Esophagus squamous epithelium (tissue), 5 donors: ENCODE measurements around the gene PLXNB2. TPM values are rescaled to one million over a fixed set of nuclear protein-coding genes. Genes with fewer than 3 reads are reported as not detected.

Experiments used
- DNase-seq: peaks from one replicate; lab custom pipeline; 2025; lab: John Stamatoyannopoulos, UW
- H3K27ac ChIP-seq, 4 donors: fragments of 200-600 bp; sonication (generic); one replicate each; pipeline ENCODE4 v1.5.1; 2016 to 2019; ENCODE audit warnings: mild to moderate bottlenecking in 1 of 4
- H3K27me3 ChIP-seq, 4 donors: fragments of 200-600 bp; sonication (generic); 1 replicate in 3 of 4; 2 replicates in 1 of 4; pipeline versions ENCODE4 v1.5.1 to v1.6.0; 2017 to 2021; ENCODE audit warnings: antibody characterized with exemption in 1 of 4
- H3K36me3 ChIP-seq, 3 donors: fragments of 200-600 bp; sonication (generic); one replicate each; pipeline ENCODE4 v1.5.1; 2016 to 2019
- H3K4me1 ChIP-seq, 3 donors: fragments of 200-600 bp; sonication (generic); one replicate each; pipeline ENCODE4 v1.5.1; 2017 to 2019
- H3K4me3 ChIP-seq, 4 donors: fragments of 200-600 bp; sonication (generic); 1 replicate in 3 of 4; 2 replicates in 1 of 4; pipeline ENCODE4 v1.5.1; 2016 to 2019; ENCODE audit warnings: mild to moderate bottlenecking in 2 of 4, moderate library complexity in 1 of 4
- H3K9me3 ChIP-seq, 3 donors: fragments of 200-600 bp; sonication (generic); one replicate each; pipeline ENCODE4 v1.5.1; 2016 to 2019
- CTCF ChIP-seq, 6 experiments: fragments of 450-650 bp in 4 of 6; fragments of 200-600 bp in 2 of 6; sonication (generic) in 2 of 6; IDR thresholded peaks; one replicate each; pipeline ENCODE4 v1.5.1; 2016 to 2019; ENCODE audit warnings: antibody characterized with exemption in 6 of 6, mild to moderate bottlenecking in 4 of 6, moderate library complexity in 4 of 6
- POLR2A ChIP-seq, 4 donors: fragments of 450-650 bp; IDR thresholded peaks; one replicate each; pipeline ENCODE4 v1.6.1; 2017; ENCODE audit warnings: antibody characterized with exemption in 4 of 4, mild to moderate bottlenecking in 4 of 4, moderate library complexity in 3 of 4
- WGBS, 2 donors: methylation state at CpG; one replicate each; pipeline ENCODE4 v1.1.5; 2018; 5-methylcytosine and 5-hydroxymethylcytosine counted together
- intact Hi-C: fragments of 100-400 bp; cut with DNase I; formaldehyde crosslinking; loops from one replicate; pipeline ENCODE4 v1.15.0; 2022
- total RNA-seq, 4 donors: library from RNA; depleted of rRNA; stranded (reverse); fragments of >200 nt; gene quantifications; one replicate each; pipeline ENCODE4 v1.1.0, GENCODE V29; 2016
- donor health status: DM: yes; HTN: yes; CAD: no.

PLXNB2 gene
- total RNA-seq, 4 donors from 2014 or later = 80.9 to 231 (median 129) TPM

- WGBS, 2 donors = 64% methylated on average over 2 of the region's 32 CpGs; no CpG with 5 or more reads in 1 of the 2 donors
- H3K4me3 ChIP-seq = peak overlapping the region in 3 of 4 donors; percentile 66 to 80 (median 79)
- TF ChIP-seq CTCF (IDR thresholded peaks at IDR 0.05) = no peak
- TF ChIP-seq POLR2A (IDR thresholded peaks at IDR 0.05) = no peak
These were observed 57.9 kb downstream of the PLXNB2 start for GRCh38 chr22:50249341-50250248.

DNA sequence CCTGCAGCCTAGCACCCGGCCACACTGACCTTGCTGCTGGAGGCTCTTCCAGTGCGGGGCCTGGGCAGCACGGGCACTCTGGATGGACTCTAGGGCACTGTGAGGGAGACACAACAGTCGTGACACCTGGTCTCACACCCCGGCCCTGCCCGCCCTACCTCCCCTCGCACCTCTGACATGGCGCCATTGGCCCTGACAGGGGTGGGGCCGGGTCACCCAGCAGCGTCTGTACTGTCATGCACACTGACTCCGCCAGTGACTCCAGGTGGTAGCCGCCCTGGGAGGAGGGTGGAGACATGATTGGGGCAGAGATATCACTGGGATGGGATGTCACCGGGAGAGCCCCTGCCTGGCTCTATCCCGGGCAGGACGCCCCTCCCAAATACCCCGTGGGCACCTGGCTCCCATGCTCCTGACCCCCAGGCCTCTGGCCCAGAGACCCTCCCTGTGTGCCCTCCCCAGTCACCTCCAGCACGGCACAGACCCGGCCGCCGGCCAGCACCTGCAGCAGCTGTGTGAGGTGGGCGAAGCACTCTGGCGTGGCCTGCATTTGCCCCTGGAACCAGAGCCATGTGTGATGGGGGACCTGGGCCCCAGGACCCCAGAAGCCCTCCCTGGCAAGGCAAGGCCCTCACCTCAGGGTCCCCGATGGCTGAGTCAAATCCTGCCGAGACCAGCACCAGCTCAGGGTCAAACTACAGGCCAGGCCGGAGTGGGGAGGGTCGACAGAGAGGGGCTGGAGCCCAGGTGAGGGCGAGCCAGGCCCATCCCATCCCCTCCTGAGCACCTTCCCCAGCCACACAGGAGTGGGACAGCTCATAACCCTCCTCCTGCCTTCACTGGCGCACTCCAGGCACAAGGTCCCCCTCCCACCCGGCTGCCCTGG is 59.0 kb downstream of the PLXNB2 start:
- H3K4me3 ChIP-seq = no peak overlapping the region
- peaks cover 0 to 25% (median 8%) of the 10 kb centered on the region in 3 donors for H3K36me3 ChIP-seq
- intact Hi-C loops = loop anchor here (5.0 kb wide), 1 partner anchor 94 kb away; the partner anchor contains the start of gene PPP6R2
- no peak overlapping the region for H3K27ac ChIP-seq
- H3K9me3 ChIP-seq = no peaks in the 10 kb centered on the region
- TF ChIP-seq CTCF (IDR thresholded peaks at IDR 0.05) (no peak), POLR2A (IDR thresholded peaks at IDR 0.05) (no peak)
- no peak for DNase-seq
- 60 to 75% methylated on average over 1 to 11 of the region's 29 CpGs for WGBS, 2 donors
- H3K4me1 ChIP-seq = peaks cover 37 to 84% (median 40%) of the 10 kb centered on the region in 3 donors
- H3K27me3 ChIP-seq = no peaks in the 10 kb centered on the region

More at GRCh38 chr22:50249341-50250248, 57.9 kb downstream of the PLXNB2 start:
- H3K9me3 ChIP-seq = no peaks in the 10 kb centered on the region
- no peaks in the 10 kb centered on the region for H3K27me3 ChIP-seq
- H3K36me3 ChIP-seq = peaks cover 0 to 25% (median 8%) of the 10 kb centered on the region in 3 donors
- no peak for DNase-seq
- H3K4me1 ChIP-seq = peaks cover 31 to 75% (median 35%) of the 10 kb centered on the region in 3 donors
- no peak overlapping the region for H3K27ac ChIP-seq
- intact Hi-C loops = loop anchor here (5.0 kb wide), 1 partner anchor 93 kb away; the partner anchor contains the start of gene PPP6R2

GRCh38 chr22:50247748-50248147 is 59.7 kb downstream of the PLXNB2 start:
- Histone ChIP-seq H3K36me3 (peaks cover 0 to 25% (median 8%) of the 10 kb centered on the region in 3 donors), H3K9me3 (no peaks in the 10 kb centered on the region), H3K4me3 (no peak overlapping the region), H3K27me3 (no peaks in the 10 kb centered on the region), H3K27ac (peak overlapping the region in 1 of 4 donors; percentile 46), H3K4me1 (peaks cover 41 to 91% (median 47%) of the 10 kb centered on the region in 3 donors)
- TF ChIP-seq POLR2A (IDR thresholded peaks at IDR 0.05) (no peak), CTCF (IDR thresholded peaks at IDR 0.05) (no peak)
- no peak for DNase-seq
- intact Hi-C loops = loop anchor here (5.0 kb wide), 1 partner anchor 95 kb away; the partner anchor contains the start of gene PPP6R2
- WGBS, 2 donors = 29 to 53% methylated on average over 7 to 14 of the region's 16 CpGs

- Histone ChIP-seq H3K27ac (peak overlapping the region; percentile 22 to 98 (median 92)), H3K9me3 (no peaks in the 10 kb centered on the region), H3K27me3 (no peaks in the 10 kb centered on the region), H3K4me1 (peaks cover 41 to 93% (median 56%) of the 10 kb centered on the region in 3 donors), H3K4me3 (no peak overlapping the region), H3K36me3 (peaks cover 0 to 25% (median 8%) of the 10 kb centered on the region in 3 donors)
- intact Hi-C loops = loop anchor here (5.0 kb wide), 1 partner anchor 96 kb away; the partner anchor contains the start of gene PPP6R2
- TF ChIP-seq POLR2A (IDR thresholded peaks at IDR 0.05) (no peak), CTCF (IDR thresholded peaks at IDR 0.05) (peak in 2 of 6 experiments; percentile 21 to 40)
- no peak for DNase-seq
- 87 to 91% methylated on average over 4 to 8 of the region's 20 CpGs for WGBS, 2 donors
These were observed 60.9 kb downstream of the PLXNB2 start for GRCh38 chr22:50246242-50247175.
